GM21529 (cell line): ENCODE measurements around the gene SCAANT1.
A peak's percentile ranks its signal among the peaks of the same experiment; 100 is the strongest.

Experiments used
- ATAC-seq: cut with Tn5 transposase; IDR thresholded peaks from one replicate; pipeline ENCODE4 v1.9.1; 2021; ENCODE audit not compliant: unreplicated experiment

Gene SCAANT1

DNA sequence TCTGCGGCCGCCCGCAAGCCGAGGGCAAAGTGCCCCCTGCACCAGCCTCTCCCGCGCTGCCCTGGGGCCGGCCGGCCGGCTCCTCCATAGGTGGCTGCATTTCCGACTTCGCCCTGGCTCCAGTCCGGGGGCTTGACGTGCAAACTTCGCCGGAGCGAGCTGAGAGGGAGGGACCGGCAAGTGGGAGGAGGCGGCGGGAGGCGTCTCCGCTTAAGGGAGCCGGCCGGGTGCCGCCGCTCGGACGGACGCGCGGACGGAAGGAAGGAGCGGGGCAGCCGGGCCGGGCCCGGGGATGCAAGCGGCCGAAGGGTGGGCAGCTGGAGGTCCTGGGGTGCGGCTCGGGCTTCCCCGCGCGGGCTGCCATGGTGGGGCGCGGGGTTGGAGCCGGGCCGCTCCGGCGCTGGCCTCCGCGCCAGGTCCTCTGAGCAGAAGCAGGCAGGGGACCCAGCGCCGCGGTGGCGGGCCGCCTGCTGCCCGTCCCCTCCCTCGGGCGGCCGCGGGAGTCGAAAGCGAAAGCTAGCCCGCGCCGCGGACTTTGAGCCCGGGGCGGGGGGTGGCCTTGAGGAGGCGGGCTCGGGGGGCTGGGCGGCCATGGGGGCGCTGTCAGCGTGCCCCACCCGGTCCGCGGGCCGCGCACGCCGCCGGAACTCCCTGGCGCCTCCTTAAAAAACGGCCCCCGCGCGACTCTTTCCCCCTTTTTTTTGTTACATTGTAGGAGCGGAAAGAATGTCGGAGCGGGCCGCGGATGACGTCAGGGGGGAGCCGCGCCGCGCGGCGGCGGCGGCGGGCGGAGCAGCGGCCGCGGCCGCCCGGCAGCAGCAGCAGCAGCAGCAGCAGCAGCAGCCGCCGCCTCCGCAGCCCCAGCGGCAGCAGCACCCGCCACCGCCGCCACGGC is at the start of gene SCAANT1:
Gene SCAANT1 (minus strand): TSS at position 511 of the 895 bp plus-strand sequence.
- ATAC-seq, result peak; percentile 78

DNA sequence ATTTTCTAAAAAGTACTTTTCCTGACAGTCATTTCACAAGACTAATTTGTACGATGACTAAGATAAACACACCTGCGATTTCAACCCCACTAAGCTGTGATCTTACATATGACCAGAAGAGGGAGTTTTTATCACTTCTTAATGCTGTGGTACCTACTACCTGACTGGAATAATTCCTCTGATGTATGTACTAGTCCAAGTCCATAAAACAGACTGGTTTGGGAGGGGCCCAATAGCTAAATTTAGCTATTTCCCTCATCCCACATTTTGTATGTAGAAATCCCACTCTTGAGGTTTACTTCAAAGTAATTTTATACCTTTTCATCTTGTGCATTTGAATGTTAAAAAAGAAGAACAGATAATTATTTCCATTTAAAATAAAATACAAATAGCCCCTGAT is 49.7 kb upstream of the SCAANT1 start:
- peak; percentile 85 for ATAC-seq

DNA sequence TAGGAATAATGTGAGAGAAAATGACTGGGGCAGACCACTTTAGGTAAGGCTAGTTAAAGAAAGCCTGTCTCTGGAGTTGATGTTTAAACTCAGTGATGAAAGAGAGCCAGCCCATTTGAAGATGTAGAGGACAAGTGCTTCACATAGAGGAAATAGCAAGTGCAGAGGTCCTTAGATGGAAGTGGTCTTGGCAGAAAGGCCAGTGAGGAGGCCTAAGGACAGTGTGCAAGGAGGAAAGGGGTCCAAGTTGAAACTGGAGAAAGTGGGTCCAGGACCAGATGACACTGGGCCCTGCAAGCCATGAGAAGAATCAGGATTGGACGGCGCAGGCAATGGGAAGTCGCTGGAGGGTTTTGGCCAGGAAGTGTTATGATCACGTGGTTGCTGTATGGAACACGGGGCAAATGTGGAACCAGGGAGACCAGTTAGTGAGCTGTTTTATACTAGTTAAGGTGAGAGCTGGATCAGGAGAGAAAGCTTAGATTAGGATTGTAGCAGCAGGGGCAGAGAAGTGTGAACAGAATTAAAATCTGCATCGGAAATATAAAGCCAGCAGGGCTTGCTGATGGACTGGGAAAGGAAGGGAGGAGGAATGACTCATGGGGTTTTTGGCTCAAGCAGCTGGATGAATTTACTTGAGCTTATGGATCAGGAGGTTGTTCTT is 48.0 kb upstream of the SCAANT1 start:
- ATAC-seq, result no peak

DNA sequence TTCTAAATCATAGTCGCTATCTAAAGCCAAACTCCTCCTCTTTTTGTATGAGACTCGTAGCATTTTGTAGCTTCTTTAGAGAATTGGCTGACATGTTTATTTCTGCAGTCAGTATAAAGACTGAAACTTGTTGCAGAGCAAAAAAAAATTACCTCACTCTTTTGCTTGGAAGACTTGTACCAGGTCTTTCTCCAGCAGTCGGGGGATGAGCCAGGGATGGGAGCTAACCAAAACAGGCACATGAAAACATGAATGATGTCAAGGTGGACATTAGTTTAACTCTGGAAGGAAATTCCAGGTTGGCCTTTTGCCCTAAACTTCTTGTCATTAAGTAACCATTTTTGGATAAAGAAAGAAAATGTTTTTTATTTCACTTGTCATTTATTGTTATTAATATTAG is 47.0 kb upstream of the SCAANT1 start:
- ATAC-seq, result no peak

DNA sequence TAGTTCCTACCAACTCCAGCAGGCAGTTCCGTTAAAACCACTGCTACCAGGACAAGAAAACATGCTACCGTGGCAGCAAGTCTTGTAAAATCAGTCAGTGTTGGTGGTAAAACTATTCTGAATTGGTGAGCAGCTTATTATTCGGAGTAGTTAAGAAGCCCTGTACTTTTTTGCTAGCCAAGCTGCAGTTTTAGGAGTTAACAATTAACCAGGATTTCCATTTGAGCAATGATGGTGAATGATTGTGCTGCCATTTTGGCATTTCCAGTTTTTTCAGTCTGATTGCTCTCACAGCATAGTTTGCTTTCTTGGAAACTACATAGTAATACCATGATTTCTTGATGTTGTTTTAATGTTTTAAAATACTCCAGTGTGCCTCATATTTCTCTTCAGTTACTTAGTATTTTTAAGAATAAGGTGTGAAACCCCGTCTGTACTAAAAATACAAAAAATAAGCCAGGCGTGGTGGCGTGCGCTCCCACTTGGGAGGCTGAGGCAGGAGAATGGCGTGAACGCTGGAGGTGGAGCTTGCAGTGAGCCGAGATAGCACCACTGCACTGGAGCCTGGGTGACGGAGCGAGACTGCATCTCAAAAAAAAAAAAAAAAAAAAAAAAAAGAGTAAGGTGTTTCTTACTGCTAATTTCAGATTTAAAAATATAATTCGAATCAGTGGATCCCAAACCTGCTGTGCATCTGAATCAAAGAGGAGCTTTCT is 43.8 kb upstream of the SCAANT1 start:
- ATAC-seq, result no peak

DNA sequence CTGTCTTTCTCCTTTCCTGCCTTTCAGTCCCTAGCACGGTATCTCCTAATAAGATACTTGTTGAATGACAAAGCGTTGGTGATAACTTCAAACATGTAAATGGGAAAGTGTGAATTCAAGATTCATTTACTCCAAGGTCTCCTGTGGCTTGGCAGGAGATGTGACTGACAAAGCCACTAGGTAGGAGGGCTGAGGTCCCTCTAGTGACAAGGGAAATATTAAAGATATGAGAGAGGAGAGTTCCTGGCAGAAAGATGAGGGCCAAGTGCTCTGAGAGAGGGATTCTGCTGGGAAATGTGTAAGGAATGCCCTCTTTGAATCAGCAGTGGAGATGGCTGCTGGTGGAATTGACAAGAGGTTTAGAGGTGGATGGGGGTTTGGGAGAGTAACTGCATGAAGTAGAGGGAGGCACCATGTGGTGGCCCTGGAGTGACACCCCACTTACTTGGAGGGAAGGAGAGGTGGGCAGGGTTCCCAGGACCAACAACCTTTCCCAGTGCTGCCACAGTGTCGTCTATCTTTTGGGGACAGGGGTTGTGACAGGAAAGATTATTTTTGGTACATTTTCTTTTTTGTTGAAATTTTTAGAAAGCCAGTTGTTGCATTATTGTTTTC is 43.0 kb upstream of the SCAANT1 start:
- no peak for ATAC-seq

DNA sequence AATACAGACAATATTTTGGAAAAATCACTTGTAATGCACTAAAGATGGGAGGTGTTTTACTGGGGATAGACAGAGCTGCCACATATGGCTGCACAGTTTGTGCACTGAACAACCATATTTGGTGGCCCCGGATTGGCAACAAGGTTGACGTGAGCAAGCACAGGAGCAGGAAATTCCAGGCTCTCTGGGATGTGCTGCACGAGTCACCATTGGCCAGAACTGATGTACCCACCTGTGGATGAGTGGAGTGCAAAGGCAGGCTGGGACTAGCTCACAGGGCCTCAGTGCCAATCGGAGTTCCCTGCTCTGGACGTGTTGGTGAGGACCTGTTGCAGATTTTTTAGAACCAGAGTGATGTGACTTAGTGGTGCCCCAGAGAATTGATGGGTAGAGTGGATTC is 42.0 kb upstream of the SCAANT1 start:
- no peak for ATAC-seq

DNA sequence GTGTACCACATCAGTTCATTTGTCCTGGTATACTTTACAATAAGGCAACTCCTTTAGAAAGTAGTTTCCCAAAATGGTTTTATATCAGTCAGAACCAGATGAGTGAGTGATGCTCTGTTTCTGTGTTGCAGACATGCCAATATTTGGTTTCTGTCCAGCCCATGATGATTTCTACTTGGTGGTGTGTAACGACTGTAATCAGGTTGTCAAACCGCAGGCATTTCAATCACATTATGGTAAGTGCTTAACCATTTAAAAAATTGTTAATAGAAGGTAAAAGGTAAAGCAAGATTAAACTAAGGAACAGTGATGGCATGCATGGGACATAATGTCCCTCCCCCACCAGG is 40.0 kb upstream of the SCAANT1 start:
- no peak for ATAC-seq

DNA sequence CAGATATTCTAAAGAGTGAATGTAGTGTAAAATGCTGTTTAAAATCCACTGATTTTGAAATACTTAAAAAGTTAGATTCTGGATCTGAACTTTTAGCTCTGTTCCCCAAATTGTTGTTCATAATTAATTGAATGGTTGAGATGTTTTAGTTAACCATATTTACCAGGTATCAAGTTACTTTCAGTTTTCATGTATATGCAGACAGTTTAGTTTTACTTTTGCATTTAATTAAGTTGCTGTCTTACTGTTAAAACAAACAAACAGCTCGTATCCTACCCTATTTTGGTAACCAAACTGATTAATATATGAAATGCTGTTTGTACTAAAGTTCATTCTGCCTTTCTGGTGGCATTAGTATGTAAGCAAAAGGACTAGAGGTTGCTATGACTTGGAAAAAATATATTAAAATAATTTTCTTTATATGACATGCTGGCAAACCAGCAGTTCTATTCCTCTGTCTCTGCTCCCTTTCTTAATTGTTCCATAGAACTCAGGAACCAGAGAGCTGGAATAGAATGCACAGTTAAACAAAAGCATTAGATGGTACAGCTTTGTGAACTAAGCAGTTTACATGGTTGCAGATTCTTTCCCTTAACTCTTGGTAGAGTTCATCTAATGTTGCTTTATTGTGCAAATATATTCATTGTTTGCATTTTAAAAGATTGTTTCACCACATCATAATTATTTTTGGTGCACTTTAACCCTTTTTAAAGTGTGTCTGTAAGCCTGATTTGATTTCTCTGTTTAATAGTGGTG is 39.5 kb upstream of the SCAANT1 start:
- peak; percentile 62 for ATAC-seq

DNA sequence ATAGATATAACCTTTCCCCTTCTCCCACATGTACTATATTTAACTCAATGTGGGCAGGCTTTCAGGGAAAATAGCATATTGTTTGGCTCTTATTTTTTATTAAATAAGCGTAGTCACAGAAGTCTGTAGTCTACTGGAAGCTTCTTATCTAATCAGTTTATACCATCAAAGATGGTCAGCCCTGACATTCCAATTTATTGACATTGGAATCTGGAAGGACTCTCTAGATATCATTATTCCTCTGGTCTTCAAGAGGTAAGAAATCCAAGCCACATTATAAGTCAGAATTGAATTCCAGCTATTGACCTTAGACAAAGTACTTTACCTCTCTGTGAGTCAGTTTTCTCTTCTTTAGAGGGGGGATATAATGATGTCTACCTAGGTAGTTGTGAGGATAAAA is 38.5 kb upstream of the SCAANT1 start:
- no peak for ATAC-seq

DNA sequence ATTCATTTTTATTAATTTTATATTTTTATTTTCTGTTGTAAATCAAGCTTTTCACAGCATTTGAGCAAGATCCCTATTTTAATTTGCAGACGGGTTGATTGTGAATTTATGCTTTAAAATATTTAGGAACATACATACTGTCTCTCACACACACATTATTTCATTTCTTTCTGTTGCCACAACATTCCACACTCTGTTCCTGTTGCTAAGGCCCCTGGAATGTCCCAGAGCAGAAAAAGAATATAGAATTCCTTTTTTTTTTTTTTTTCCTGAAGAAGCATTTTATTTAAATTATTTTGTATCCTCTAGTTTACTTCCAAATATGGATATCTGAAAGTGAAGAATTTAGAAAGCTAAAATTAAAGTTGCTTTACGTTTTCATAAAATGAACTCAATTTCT is 36.8 kb upstream of the SCAANT1 start:
- ATAC-seq, result no peak

DNA sequence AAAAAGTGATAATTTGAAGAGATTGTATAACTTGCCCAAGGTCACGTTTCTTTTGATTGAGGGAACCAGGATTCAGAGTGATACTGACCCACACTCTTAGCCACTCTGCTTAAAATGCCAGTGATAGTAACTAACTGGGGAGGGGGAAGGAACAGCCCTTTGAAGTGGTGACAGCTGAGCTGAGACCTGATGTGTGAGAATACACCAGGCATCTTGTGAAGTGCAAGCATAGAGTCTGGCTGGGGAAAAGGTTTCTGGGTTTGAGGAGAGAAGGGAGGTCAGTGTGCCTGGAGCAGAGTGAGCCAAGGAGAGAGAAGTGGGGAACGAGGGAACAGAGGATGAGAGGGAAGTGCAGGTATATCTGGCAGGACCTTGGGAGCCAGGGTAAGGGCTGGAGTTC is 35.4 kb upstream of the SCAANT1 start:
- no peak for ATAC-seq

DNA sequence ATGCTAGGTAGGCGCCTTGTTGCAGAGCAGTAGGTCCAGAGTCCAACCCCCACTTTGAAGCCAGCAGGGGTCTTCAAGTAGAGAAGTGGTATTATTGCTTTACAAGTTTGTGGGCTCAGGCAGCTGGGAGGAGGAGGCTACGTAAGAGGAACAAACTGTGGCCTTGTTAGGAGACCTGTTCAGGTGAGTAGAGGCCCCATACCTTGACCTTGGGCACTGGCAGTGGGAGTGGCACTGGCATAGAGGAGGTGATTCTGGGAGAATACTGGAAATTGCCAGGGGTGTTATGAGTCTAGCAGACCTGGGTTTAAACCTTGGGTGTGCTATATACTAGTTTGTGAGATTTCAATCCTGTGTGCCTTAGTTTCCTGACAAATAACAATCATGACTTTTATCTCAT is 34.6 kb upstream of the SCAANT1 start:
- no peak for ATAC-seq

DNA sequence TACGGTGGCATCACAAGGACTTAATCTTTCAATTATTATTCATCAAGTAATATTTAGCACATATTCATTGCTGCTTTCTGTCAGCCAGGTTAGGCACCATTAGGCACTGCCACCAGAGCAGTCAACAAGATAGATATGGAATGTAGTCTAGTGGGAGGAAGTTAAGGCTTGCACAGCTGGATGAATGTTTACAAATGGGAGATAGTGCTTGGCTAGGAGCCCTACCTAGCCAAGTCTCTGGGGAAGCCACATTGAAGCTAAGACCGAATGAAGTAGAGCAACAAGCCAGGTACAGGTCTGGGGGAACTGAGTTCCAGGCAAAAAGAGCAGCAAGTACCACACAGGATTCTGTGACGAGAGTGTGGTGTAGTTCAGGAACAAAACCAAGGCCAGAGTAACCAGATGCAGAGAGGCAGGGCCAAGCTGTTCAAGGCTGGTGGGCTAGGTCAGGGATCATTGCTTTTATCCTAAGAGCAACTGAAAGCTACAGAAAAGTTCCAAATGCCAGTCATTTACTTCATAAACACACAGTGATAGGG is 33.4 kb upstream of the SCAANT1 start:
- ATAC-seq, result no peak

DNA sequence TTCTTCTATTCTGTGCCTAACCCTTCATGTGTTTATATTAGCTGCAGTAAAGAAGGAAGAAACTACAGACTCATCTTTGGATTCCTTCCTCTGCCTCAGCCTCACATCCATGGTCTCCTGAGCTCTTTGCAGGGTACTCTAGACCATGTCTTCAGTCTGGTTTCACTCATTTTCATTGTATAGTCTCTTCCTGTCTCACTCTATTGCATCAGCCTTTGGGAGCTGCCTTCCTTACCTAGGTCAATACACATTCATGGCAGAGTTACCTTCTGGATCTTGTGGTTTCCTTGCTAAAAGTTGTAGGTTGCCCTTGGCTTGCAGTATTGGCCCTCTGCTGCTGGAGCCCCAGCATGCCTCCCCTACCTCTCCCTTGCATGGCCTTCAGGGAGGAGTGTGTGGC is 31.5 kb upstream of the SCAANT1 start:
- ATAC-seq, result no peak

DNA sequence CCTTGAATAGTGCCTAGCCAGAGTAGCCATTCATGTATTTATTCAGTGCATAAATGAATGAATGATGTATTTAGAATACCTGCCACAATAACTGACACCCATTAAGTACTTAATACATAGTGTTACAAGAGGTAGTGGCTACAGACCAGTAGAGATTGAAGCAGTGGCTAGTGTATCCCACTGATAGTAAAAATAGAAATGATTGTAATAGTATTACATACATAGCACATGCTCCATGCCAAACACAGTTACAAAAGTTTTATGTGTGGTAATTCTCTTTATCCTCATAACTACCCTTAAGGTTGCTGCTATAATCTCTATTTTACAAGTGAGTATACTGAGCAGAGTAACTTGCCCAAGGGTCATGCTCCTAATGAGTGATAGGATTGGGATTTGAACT is 30.3 kb upstream of the SCAANT1 start:
- ATAC-seq, result no peak

DNA sequence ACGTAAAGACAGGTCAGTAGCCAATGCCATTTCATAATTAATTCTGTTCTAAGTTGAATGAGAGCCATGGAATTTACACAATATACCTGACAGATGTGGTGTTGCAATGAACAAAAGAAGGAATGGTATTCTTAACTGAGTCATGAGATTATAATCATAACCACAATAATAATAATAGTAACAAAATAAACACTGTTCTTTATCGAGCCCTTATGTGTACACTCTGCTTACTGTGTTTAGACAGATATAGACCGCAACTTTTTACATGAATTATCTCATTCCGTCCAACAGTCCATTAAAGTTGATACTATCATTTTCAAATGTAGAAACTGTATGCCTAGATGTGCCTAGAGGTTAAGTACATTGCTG is 28.2 kb upstream of the SCAANT1 start:
- ATAC-seq, result no peak

DNA sequence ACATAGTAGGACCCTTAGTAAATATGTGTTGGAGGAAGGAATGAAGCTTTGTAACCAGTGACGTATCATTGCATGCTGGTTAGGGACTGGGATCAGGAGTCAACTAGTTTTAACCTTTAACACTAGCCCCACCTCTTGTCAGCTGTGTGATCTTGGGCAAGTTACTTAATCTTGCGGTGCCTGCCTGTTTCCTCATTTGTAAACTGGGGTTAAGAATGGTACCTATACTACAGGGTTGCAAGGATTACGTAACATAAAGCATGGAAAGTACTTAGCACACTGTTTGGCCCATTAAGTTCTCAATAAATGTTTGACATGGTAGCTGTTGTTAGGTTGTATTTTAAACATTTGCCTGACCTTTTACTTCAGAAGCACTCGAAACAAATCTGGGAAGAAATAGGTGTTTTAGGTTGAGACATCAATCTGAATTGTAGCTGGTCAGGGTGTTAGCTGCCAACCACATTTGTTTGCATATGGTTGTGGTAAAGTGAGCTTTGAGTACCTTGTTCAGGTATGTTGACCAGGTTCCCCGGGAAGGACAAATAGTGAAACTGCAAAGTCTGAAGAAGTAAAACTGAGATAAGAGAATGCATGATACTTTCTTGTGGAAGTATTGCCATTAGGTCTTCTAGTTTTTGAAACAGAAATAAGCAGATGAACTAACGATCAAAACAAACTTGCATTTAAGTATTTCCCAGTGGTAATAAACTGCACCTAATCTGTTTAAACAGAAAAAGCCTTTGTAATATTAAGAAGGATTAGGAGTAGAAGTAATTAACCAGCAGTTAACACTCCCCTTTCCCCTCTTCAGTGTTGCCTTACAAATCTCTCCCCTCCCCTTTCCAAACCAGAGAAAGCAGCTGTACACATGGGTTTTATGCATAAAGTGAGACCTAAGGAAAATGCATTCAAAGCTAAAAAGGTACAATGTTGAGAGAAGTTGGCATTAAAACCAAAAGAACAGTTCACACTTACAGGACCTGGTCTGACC is 25.8 kb upstream of the SCAANT1 start:
- peak; percentile 60 for ATAC-seq

DNA sequence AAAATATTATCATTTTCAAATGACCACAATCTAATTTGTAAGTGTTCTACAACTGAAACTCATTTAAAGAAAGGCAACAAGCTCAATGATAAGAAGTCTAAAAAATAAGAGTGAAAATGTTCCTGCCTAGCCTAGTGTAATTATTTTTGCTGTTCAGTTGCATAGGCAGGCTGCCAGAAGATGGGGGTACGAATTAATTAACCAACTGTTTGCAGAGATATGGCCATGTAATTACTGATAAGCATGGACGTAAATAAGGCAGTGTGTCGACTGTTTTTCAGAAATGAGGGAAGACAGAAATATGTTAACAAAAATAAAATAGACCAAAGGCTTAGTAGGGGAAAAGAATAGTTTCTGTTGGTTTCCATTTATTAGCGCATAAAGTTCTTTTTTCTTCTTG is 24.7 kb upstream of the SCAANT1 start:
- no peak for ATAC-seq
